Fibroblast of skin of abdomen (primary cell): ENCODE measurements around the gene EIF4G2.

Experiments
- DNase-seq: peaks from one replicate; pipeline ENCODE4 v3.0.0-alpha.2; 2013

Gene EIF4G2

GRCh38 chr11:10808235-10808552 is 532 bp downstream of the EIF4G2 start:
- DNase-seq = no peak

- DNase-seq = peak; percentile 53
These were observed 1.1 kb downstream of the EIF4G2 start for GRCh38 chr11:10807493-10808234.

DNA sequence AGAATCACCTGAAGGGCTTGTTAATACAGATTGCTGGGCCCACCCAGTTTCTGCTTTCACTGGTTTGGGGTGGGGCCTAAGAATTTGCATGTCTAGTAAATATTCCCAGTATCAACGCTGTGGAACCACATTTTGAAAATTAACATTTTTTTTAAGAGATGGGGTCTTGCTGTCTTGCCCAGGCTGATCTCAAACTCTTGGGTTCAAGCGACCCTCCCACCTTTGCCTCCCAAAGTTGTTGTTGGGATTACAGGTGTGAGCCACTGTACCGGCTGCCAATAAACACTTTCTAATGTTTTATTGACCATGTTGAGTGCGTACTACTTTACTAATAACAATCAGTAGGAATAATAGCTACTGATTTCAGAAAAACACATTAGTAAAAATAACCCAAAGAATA is 2.5 kb downstream of the EIF4G2 start:
- no peak for DNase-seq

DNA sequence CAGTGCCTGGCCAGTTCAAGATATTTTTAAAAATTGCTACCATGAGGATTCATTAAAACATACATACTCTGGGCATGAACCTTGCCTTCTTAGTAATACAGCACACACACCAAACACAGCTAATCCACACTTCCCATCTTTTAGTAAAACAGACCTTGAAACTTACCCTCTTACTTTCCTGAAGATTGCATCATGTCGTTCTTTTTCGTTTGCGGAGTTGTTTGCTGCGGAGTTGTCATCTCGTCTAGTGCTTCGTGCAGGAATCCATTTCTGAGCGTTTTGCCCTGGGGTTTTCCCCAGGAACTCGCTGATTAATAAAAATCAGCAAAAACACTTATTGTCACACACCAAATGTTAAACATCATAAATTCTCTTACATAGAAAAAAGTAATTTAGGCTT is 3.0 kb downstream of the EIF4G2 start:
- no peak for DNase-seq

- DNase-seq = no peak
These were observed 5.0 kb downstream of the EIF4G2 start for GRCh38 chr11:10803676-10804075.

DNA sequence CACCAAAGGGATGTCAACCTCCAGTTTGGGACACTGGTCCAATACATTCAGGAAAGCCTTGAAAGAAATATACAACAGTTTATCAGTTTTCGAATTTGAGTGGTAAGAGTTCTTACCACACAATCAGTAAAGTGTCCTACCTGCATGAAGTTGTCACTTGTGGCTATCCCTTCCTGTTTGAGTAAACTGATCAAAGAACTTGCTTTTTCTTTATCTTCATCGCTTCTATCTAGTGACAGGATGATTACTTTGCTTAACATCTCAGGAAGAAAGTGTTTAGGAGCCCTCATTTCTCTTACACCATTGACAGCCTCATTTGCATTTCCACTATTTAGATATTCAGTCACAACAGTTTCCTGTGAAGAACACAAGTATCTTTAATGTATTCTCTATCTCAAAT is 8.4 kb downstream of the EIF4G2 start:
- no peak for DNase-seq

DNA sequence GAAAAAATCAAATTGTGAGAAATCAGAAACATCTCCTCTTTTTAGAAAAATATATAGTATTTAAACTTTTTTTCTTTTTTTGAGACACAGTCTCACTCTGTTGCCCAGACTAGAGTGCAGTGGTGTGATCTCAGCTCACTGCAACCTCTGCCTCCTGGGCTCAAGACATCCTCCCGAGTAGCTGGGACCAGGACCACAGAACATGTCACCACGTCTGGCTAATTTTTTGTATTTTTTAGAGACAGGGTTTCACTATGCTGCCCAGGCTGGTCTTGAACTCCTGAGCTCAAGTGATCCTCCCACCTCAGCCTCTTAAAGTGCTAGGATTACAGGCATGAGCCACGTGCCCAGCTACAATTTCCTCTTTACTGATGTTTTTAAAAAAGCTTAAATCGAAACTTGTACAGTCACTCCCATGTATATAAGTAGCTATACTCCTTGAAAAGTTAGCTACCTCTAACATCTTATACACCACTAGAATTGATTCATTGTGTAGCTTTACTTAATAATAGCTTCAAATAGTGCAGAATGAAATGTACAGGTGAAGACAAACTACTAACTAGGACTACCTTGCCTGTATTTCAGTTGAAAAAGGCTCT is 10.3 kb downstream of the EIF4G2 start:
- DNase-seq = no peak

GRCh38 chr11:10797531-10797930 is 11.2 kb downstream of the EIF4G2 start:
- DNase-seq = no peak

DNA sequence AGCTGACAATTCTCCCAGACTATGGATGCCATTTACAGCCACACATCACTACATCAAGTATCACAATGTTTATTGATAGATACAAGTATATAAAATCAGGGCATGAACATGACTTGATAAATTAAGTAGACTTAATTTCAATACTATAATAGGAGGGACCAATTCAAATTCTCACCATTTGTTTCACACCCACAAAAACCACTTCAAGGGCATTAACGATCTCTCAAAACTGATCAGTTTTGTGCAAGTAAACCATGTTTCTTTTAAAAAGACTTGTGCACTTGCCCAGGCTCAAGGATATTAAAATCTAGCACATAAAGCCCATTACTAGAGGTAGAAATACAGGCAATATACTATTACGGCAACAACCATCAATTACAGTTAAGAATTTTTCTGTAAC is 11.7 kb downstream of the EIF4G2 start:
- DNase-seq = no peak

DNA sequence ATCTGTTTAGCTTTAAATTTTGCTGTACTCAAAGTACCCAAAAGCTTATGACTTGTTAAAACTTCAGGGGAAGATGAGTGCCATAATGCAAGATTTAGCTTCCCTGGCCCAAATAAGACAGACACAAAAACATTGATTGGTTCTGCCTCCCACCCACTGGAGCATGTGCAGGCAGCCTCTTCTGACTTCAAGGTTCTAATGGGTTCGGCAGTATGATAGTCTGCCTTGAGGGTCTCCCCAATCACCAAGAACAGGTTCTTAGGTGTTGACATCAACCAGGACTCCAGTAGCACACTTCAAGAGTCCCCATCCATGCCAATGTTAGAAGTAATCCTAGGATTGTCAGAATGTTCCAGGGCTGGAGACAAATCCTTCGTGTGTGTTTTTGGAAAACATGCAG is 12.5 kb downstream of the EIF4G2 start:
- no peak for DNase-seq

GRCh38 chr11:10793470-10794255 is 15.1 kb downstream of the EIF4G2 start:
- no peak for DNase-seq

DNA sequence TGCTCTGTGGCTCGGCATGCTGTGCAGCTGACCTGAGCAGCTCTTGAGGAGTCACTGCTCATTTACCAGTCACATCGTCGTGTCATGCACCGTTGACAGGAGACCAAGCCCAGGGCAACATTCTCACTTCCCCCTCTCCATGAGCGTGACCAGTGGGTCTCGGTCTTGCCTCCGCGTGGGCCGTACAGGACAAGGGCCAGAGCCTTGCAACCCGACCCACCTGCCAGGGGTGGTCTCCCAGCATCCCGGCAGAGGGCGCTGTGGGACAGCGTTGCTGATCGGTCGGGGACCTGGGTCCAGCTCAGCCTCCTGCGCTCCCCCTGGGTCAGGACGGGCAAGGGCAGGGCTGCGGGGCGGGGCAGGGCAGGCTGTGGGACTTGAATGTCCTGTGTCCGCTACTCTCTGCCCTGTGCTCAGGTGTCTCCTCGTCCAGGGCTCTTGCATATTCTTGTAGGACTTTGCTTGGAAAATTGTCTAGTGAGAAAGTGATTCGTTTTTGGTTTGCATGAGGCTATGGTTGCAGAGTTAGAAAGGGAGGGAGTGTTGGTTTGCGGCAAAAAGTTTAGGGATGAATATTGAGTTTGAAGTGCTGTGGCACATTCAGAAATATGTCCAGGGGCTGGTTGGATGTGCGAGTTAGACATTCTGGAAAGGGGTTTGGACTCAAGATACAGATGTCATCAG is 16.2 kb downstream of the EIF4G2 start:
- peak; percentile 58 for DNase-seq

DNA sequence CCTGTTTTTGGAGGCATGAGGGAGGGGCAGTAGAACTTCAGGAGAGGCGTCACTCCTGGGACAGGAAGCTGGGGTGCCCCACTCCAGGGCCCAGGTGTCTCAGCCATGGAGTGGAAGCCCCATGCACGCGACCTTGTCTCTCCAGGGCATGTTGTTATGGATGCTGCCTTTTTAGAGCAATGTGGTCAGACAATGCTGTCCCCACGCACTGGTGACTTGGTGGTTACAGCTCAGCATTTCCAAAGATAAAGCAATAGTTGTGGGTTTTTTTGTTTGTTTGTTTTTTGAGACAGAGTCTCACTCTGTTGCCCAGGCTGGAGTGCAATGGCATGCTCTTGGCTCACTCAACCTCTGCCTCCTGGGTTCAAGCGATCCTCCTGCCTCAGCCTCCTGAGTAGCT is 22.3 kb downstream of the EIF4G2 start:
- no peak for DNase-seq

DNA sequence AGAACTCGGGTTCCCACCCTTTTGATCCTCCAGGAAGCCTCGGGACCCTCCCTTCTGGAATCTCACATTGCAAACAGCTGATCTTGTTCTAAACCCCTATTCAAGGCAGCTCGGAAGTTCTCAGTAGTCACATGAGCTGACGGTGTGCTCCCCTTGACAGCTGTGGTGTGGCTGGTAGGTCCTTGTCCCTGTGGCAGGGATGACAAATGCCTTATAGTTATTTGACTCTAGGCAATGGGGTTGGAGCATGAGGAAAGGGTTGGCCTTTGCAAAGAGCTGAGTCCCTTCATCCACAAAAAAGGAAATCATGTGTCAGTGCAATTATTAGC is 23.6 kb downstream of the EIF4G2 start:
- DNase-seq = no peak

GRCh38 chr11:10784232-10785145 is 24.2 kb downstream of the EIF4G2 start:
- DNase-seq = peak; percentile 26

DNA sequence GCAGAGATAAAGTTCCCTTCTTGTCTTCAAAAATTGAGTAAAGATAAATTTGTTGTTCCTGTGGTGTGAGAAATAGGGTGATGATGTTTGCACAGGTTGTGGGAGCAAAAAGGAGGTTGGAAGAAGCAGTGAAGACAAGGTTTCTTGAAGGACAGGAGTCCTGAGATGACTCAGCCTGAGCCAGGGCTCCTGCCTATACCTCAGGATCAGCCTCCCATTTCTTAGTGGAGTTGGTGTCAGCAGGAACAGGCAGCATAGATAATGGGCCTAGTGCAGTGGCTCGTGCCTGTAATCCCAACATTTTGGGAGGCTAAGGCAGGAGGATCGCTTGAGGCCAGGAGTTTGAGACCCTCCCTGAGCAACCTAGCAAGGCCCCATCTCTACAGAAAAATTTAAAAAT is 28.7 kb downstream of the EIF4G2 start:
- DNase-seq = no peak

DNA sequence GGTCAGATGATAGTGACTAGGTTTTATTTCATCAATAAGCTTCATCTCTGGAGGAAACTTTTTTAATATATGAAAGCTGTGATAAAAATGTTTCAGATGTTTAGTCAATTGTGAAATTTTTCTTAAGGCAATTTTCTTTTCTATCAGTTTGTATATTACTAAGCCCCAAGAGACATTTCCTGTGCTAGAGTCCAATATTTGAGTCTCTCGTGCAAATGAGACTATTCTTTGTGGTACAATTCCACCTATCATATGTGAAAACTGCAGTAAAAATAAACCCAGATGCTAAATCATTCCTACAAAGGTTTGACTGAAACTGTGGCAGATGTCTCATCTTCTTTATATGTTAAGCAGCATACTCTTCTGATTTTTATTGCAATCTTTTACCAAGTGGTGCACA is 29.6 kb downstream of the EIF4G2 start:
- no peak for DNase-seq

- peak; percentile 64 for DNase-seq
These were observed 30.3 kb downstream of the EIF4G2 start for GRCh38 chr11:10778217-10778970.

DNA sequence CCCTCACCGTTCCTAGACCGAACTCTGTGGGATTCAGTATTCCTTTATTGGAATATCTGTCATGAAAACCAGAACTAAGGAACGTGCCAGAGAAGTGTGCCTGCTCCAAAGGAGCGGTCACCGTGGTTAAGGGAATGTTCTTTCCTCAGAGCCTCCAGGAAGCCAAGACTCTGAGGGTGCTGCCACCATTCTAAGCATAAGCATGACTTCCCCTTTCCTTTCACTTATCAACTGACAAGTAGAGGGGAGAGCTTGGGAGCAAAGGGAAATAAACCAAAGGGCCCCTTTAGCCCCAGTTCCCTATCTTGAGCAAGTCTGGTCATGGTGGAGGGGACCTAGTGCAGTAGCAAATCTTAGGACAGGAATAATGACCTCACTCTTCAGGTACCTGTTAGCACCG is 30.9 kb downstream of the EIF4G2 start:
- DNase-seq = no peak

- DNase-seq = no peak
These were observed 31.3 kb downstream of the EIF4G2 start for GRCh38 chr11:10777393-10777793.

- DNase-seq = no peak
These were observed 33.9 kb downstream of the EIF4G2 start for GRCh38 chr11:10774811-10775210.

GRCh38 chr11:10771457-10771856 is 37.3 kb downstream of the EIF4G2 start:
- DNase-seq = no peak
